NCI-H2081 treated with DMSO at 0.1 percent for 48 hours (cell line): Measurements from ENCODE around the gene MGAT4B.

Source experiments
- DNase-seq: peaks from one replicate; lab custom pipeline; 2025; lab: John Stamatoyannopoulos, UW

MGAT4B gene

GRCh38 chr5:179769796-179770195 is 36.9 kb downstream of the MGAT4B start:
- DNase-seq, result no peak

GRCh38 chr5:179769271-179769670 is 37.4 kb downstream of the MGAT4B start:
- no peak for DNase-seq

GRCh38 chr5:179768326-179769085 is 38.2 kb downstream of the MGAT4B start:
- DNase-seq, result no peak

GRCh38 chr5:179767496-179768100 is 39.1 kb downstream of the MGAT4B start:
- DNase-seq, result no peak

- no peak for DNase-seq
These were observed 39.8 kb downstream of the MGAT4B start for GRCh38 chr5:179766726-179767455.

GRCh38 chr5:179766021-179766725 is 40.5 kb downstream of the MGAT4B start:
- DNase-seq, result no peak

GRCh38 chr5:179765400-179765799 is 41.3 kb downstream of the MGAT4B start:
- DNase-seq, result no peak

- no peak for DNase-seq
These were observed 42.6 kb downstream of the MGAT4B start for GRCh38 chr5:179764056-179764455.

GRCh38 chr5:179763215-179763945 is 43.3 kb downstream of the MGAT4B start:
- peak; percentile 21 for DNase-seq

- no peak for DNase-seq
These were observed 43.9 kb downstream of the MGAT4B start for GRCh38 chr5:179762781-179763176.

GRCh38 chr5:179762079-179762780 is 44.4 kb downstream of the MGAT4B start:
- DNase-seq, result no peak

- no peak for DNase-seq
These were observed 46.8 kb downstream of the MGAT4B start for GRCh38 chr5:179759581-179760551.

GRCh38 chr5:179758955-179759354 is 47.7 kb downstream of the MGAT4B start:
- no peak for DNase-seq

GRCh38 chr5:179755022-179755421 is 51.6 kb downstream of the MGAT4B start:
- no peak for DNase-seq

GRCh38 chr5:179753971-179754370 is 52.7 kb downstream of the MGAT4B start:
- DNase-seq, result no peak

- DNase-seq, result no peak
These were observed 56.7 kb downstream of the MGAT4B start for GRCh38 chr5:179749857-179750508.

GRCh38 chr5:179747811-179748210 is 58.9 kb downstream of the MGAT4B start:
- no peak for DNase-seq
